ENCODE data around the gene GABPB2.
A peak's percentile ranks its signal among the peaks of the same experiment; 100 is the strongest.

The GABPB2 gene

GRCh38 chr1:151065089-151065645 is 5.4 kb upstream of the GABPB2 start:
- Histone ChIP-seq H3K9me3 (ENCODE audit: insufficient read depth, low read length) (no peaks in the 10 kb centered on the region), H3K36me3 (replicated peaks; ENCODE audit: low read depth, low read length) (no peaks in the 10 kb centered on the region), H3K4me3 (ENCODE audit: low read length) (no peak overlapping the region), H3K9ac (ENCODE audit: low read length) (no peak overlapping the region), H4K20me1 (ENCODE audit: insufficient read depth, low read length) (no peaks in the 10 kb centered on the region), H3K27ac (ENCODE audit: low read length) (no peak overlapping the region), H3K4me1 (ENCODE audit: low read length) (peaks cover 13% of the 10 kb centered on the region), H3K79me2 (ENCODE audit: low read length) (0 out of 2 replicates have a peak, but pooled peaks cover 5% of the 10 kb centered on the region), H2AFZ (ENCODE audit: low read depth, low read length) (no peak overlapping the region), H3K4me2 (ENCODE audit: low read length) (no peak overlapping the region), H3K27me3 (ENCODE audit: low read depth, low read length) (no peaks in the 10 kb centered on the region)
- TF ChIP-seq EZH2phosphoT487 (IDR thresholded peaks at IDR 0.05; ENCODE audit: low read depth) (no peak), CTCF (IDR thresholded peaks at IDR 0.05; ENCODE audit: low read depth, low read length) (no peak)

DNA sequence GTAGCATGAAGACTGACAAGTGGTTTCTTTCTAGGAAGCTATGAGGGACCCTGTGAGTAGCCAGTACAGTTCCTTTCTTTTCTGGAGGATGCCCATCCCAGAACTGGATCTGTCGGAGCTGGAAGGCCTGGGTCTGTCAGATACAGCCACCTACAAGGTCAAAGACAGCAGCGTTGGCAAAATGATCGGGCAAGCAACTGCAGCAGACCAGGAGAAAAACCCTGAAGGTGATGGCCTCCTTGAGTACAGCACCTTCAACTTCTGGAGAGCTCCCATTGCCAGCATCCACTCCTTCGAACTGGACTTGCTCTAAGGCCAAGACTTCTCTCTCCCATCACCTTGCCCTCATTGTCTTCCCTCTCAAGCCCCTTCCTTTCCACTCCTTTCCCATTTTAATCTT is 3.4 kb upstream of the GABPB2 start:
- no peak overlapping the region for H3K4me2 ChIP-seq (ENCODE audit: low read length)

GRCh38 chr1:151069103-151069486 is 1.5 kb upstream of the GABPB2 start:
- no peaks in the 10 kb centered on the region for H3K27me3 ChIP-seq (ENCODE audit: low read depth, low read length)
- no peaks in the 10 kb centered on the region for H3K36me3 ChIP-seq (replicated peaks; ENCODE audit: low read depth, low read length)
- no peak overlapping the region for H3K9ac ChIP-seq (ENCODE audit: low read length)
- no peak overlapping the region for H2AFZ ChIP-seq (ENCODE audit: low read depth, low read length)
- H3K4me3 ChIP-seq (ENCODE audit: low read length): no peak overlapping the region
- no peaks in the 10 kb centered on the region for H3K9me3 ChIP-seq (ENCODE audit: insufficient read depth, low read length)
- no peak overlapping the region for H3K27ac ChIP-seq (ENCODE audit: low read length)
- H4K20me1 ChIP-seq (ENCODE audit: insufficient read depth, low read length): no peaks in the 10 kb centered on the region
- peaks cover 12% of the 10 kb centered on the region; the same call in 1 of the 2 replicates for H3K79me2 ChIP-seq (ENCODE audit: low read length)
- H3K4me1 ChIP-seq (ENCODE audit: low read length): peaks cover 13% of the 10 kb centered on the region
- TF ChIP-seq CTCF (IDR thresholded peaks at IDR 0.05; ENCODE audit: low read depth, low read length): no peak
- no peak for TF ChIP-seq EZH2phosphoT487 (IDR thresholded peaks at IDR 0.05; ENCODE audit: low read depth)
- H3K4me2 ChIP-seq (ENCODE audit: low read length): no peak overlapping the region

More for the DNA sequence above, 3.4 kb upstream of the GABPB2 start:
- H3K9ac ChIP-seq (ENCODE audit: low read length): no peak overlapping the region
- H2AFZ ChIP-seq (ENCODE audit: low read depth, low read length): no peak overlapping the region
- H3K27me3 ChIP-seq (ENCODE audit: low read depth, low read length): no peaks in the 10 kb centered on the region
- H3K9me3 ChIP-seq (ENCODE audit: insufficient read depth, low read length): no peaks in the 10 kb centered on the region
- peaks cover 12% of the 10 kb centered on the region; the same call in 1 of the 2 replicates for H3K79me2 ChIP-seq (ENCODE audit: low read length)
- H3K36me3 ChIP-seq (replicated peaks; ENCODE audit: low read depth, low read length): no peaks in the 10 kb centered on the region
- H3K4me3 ChIP-seq (ENCODE audit: low read length): no peak overlapping the region
- no peak overlapping the region for H3K27ac ChIP-seq (ENCODE audit: low read length)
- TF ChIP-seq CTCF (IDR thresholded peaks at IDR 0.05; ENCODE audit: low read depth, low read length): no peak
- TF ChIP-seq EZH2phosphoT487 (IDR thresholded peaks at IDR 0.05; ENCODE audit: low read depth): no peak
- peaks cover 13% of the 10 kb centered on the region for H3K4me1 ChIP-seq (ENCODE audit: low read length)
- H4K20me1 ChIP-seq (ENCODE audit: insufficient read depth, low read length): no peaks in the 10 kb centered on the region

- H3K9me3 ChIP-seq (ENCODE audit: insufficient read depth, low read length): no peaks in the 10 kb centered on the region
- no peak for TF ChIP-seq CTCF (IDR thresholded peaks at IDR 0.05; ENCODE audit: low read depth, low read length)
- TF ChIP-seq EZH2phosphoT487 (IDR thresholded peaks at IDR 0.05; ENCODE audit: low read depth): no peak
- H3K79me2 ChIP-seq (ENCODE audit: low read length): peaks cover 12% of the 10 kb centered on the region; the same call in 1 of the 2 replicates
- H3K9ac ChIP-seq (ENCODE audit: low read length): no peak overlapping the region
- H3K4me3 ChIP-seq (ENCODE audit: low read length): no peak overlapping the region
- H3K36me3 ChIP-seq (replicated peaks; ENCODE audit: low read depth, low read length): no peaks in the 10 kb centered on the region
- no peak overlapping the region for H2AFZ ChIP-seq (ENCODE audit: low read depth, low read length)
- H3K4me2 ChIP-seq (ENCODE audit: low read length): peak overlapping the region; percentile 81; the same call in 1 of the 2 replicates
- no peaks in the 10 kb centered on the region for H3K27me3 ChIP-seq (ENCODE audit: low read depth, low read length)
- no peak overlapping the region for H3K27ac ChIP-seq (ENCODE audit: low read length)
- no peaks in the 10 kb centered on the region for H4K20me1 ChIP-seq (ENCODE audit: insufficient read depth, low read length)
- H3K4me1 ChIP-seq (ENCODE audit: low read length): peaks cover 13% of the 10 kb centered on the region
Measured at GRCh38 chr1:151072224-151072623, 1.7 kb downstream of the GABPB2 start.
